Parietal lobe (tissue), 1 donor: ENCODE results near the gene NKAPL. TPM values are rescaled to one million over a fixed set of nuclear protein-coding genes. Genes with fewer than 3 reads are reported as not detected.

Experiments used
- total RNA-seq: library from RNA; depleted of rRNA; stranded (reverse); fragments of >200 nt; gene quantifications from one replicate; pipeline ENCODE4 v1.2.3, GENCODE V29; 2014

The NKAPL gene
- total RNA-seq, result 5.0 TPM

GRCh38 chr6:28258877-28259777 is at the start of gene NKAPL:
NKAPL (plus strand) TSS chr6:28259297; CDS start chr6:28259372, 75 bp downstream.

GRCh38 chr6:28225056-28225834 is 33.9 kb upstream of the NKAPL start, which contains the start of gene ZSCAN9:
ZSCAN9 (plus strand) TSS chr6:28225275; CDS start chr6:28227085, 1,810 bp downstream.

DNA sequence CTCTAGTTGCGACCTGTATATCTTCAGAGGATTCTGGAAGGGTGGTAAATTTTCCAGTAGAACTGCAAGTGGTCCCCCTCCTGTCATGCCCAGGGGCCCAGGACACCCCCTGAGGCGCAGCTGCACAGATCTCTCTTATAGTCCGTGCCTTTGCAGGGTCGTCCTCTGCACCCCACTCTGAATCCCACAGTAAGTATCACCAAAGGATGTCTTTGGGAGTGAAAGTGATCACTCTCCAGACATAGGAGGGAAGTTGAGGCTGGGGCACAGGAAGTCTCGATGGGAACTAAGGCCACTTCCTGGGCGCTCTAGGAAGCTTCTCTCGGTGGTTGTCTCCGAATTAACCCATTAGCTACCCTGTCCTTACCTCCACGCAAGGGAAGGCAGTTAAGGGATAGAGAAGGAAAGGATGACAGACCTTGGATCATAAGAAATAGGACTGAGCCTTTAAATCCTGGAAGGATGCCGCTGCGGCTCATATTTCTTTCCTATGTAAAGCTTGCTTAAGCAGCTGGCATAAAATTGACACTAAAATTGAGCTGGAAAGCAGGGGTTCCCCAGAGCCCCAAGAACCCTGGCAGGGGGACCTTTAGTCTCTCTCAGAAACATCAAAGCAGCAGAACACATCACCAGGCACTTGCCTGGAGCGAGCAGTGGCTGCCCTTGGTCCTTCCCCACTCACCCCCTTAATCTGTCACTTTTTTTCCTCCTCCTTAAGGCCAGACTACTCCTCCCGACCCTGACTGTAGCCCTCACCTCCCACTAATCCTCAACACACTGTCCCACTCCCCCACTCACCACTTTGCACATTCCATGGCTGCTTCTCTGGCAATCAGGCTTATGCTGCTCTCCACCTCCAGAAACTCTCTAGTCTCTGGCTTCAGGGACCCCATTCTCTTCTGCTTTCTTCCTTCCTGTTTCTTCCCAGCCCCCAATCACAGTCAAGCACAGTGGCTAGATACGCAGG is 6.8 kb upstream of the NKAPL start, which contains the start of gene ZKSCAN4:
Gene ZKSCAN4, minus strand, starts transcription at position 261 of the 967 bp plus-strand sequence. CDS start 289 bp downstream, outside the sequence.

DNA sequence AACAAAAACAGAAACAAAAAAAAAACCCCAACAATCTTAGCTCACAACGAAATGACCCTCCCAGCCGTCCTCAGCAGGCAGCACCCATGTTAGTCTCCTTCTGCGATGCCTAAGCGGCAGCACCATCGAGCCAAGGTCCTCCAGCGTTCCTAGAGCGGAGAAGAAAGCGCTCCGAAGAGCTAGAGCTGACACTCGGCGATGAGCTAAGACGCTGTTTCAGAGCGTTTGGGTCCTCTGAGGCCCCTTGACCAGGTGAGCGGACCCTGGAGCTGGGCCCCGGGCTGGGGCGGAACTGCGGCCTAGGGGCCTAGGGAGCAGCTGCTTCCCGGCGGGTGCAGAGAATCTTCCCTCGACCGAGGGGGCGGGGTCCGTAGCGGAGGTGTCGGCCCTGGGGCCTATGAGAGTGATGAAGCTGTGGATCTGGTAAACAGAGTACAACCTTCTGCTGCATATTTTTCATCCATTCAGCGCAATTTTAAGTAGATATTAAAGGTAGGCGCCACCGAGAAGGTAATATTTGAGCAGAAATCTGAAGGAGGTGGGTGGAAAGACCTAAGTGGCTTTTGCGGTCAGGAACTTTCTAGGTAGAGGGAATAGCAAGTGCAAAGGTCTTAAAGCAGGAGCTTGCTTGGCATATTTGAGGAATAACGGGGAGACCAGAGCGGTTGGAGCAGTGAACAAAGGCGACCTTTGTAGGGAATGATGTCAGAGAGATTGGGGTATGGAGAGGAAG is 8.0 kb downstream of the NKAPL start, which contains the start of gene ZSCAN26:
Gene ZSCAN26, plus strand, starts transcription at position 182 of the 733 bp plus-strand sequence. CDS start 4,777 bp downstream, outside the sequence.

GRCh38 chr6:28281288-28282064 is 22.4 kb downstream of the NKAPL start, which contains the start of gene PGBD1:
PGBD1 (plus strand) TSS chr6:28281572; CDS start chr6:28283814, 2,242 bp downstream.

Other genes with a start within 250 kb of the NKAPL start
- 0.94 TPM for gene ZNF165, start 178.7 kb upstream of the NKAPL start, total RNA-seq
- gene ZSCAN16, start 134.7 kb upstream of the NKAPL start, total RNA-seq, result 24.4 TPM
- gene ZKSCAN8, start 117.4 kb upstream of the NKAPL start, total RNA-seq, result 41.9 TPM
- gene ZSCAN9, start 34.0 kb upstream of the NKAPL start, total RNA-seq, result 52.3 TPM
- gene ZKSCAN4, start 7.0 kb upstream of the NKAPL start, total RNA-seq, result 9.1 TPM
- gene ZSCAN26, start 7.8 kb downstream of the NKAPL start, total RNA-seq, result 45.4 TPM
- 20.7 TPM for gene PGBD1, start 22.3 kb downstream of the NKAPL start, total RNA-seq
- 16.0 TPM for gene ZSCAN31, start 76.9 kb downstream of the NKAPL start, total RNA-seq
- gene ZKSCAN3, start 90.7 kb downstream of the NKAPL start, total RNA-seq, result 12.8 TPM
- 22.8 TPM for gene ZSCAN12, start 140.4 kb downstream of the NKAPL start, total RNA-seq
- 36.3 TPM for gene ZSCAN23, start 184.2 kb downstream of the NKAPL start, total RNA-seq